Naive B cell (primary cell): Measurements from ENCODE around the gene SIMC1. TPM values are rescaled to one million over a fixed set of nuclear protein-coding genes. Genes with fewer than 3 reads are reported as not detected.
"Not testable (repeated sequence)": the region's sequence is repeated elsewhere in the genome, so short reads cannot be mapped to it uniquely, and the experiment has no call there.

Experiments
- ATAC-seq, 2 donors: fragments of 150-1000 bp; cut with Tn5 transposase; 2 replicates each; pipeline ENCODE4 v1.10.0; 2021; ENCODE audit warnings: low read depth in 2 of 2, mild to moderate bottlenecking in 2 of 2, moderate library complexity in 2 of 2
- DNase-seq: peaks from one replicate; pipeline ENCODE4 v3.0.0; 2022
- H3K27ac Mint-ChIP-seq, 6 donors: one replicate each; pipeline ENCODE4 v1.8.0; 2020 to 2022; ENCODE audit warnings: mild to moderate bottlenecking in 6 of 6, mixed read lengths in 6 of 6, moderate library complexity in 5 of 6, inconsistent platforms in 2 of 6
- H3K27me3 Mint-ChIP-seq, 3 donors: one replicate each; pipeline ENCODE4 v1.8.0; 2021 to 2022; ENCODE audit warnings: mixed read lengths in 3 of 3, mild to moderate bottlenecking in 1 of 3
- H3K36me3 Mint-ChIP-seq, 2 donors: one replicate each; pipeline ENCODE4 v1.8.0; 2020 to 2022; ENCODE audit warnings: mixed read lengths in 2 of 2, inconsistent platforms in 1 of 2, mild to moderate bottlenecking in 1 of 2
- H3K4me1 Mint-ChIP-seq, 3 donors: one replicate each; pipeline ENCODE4 v1.8.0; 2020 to 2022; ENCODE audit warnings: mixed read lengths in 3 of 3, inconsistent platforms in 1 of 3, mild to moderate bottlenecking in 1 of 3, moderate library complexity in 1 of 3
- H3K4me3 Mint-ChIP-seq, 8 donors: one replicate each; pipeline ENCODE4 v1.8.0; 2020 to 2022; ENCODE audit warnings: mild to moderate bottlenecking in 8 of 8, mixed read lengths in 8 of 8, moderate library complexity in 8 of 8, inconsistent platforms in 2 of 8
- H3K9me3 Mint-ChIP-seq, 7 donors: one replicate each; pipeline ENCODE4 v1.8.0; 2020 to 2022; ENCODE audit warnings: mixed read lengths in 7 of 7, mild to moderate bottlenecking in 5 of 7, inconsistent platforms in 2 of 7, moderate library complexity in 1 of 7
- polyA plus RNA-seq, 6 donors: library from polyadenylated mRNA; unstranded; fragments of 300-500 nt; fragmentation: Illumina TruSeq; gene quantifications; one replicate each; pipeline ENCODE4 v1.2.3, GENCODE V29; 2021; ENCODE audit warnings: low read depth in 6 of 6

Gene SIMC1
- polyA plus RNA-seq, 6 donors from 2014 or later = 0.43 to 28.1 (median 13.6) TPM

GRCh38 chr5:176233253-176233652 lies 5.0 kb upstream of the SIMC1 start:
- not testable (repeated sequence) for H3K27me3 Mint-ChIP-seq, H3K27ac Mint-ChIP-seq, DNase-seq, ATAC-seq, H3K36me3 Mint-ChIP-seq, H3K9me3 Mint-ChIP-seq, H3K4me3 Mint-ChIP-seq
- H3K4me1 Mint-ChIP-seq = peaks cover 5 to 14% (median 11%) of the 10 kb centered on the region in 3 donors

GRCh38 chr5:176235155-176235554 lies 3.1 kb upstream of the SIMC1 start:
- peak; percentile 59 for DNase-seq
- not testable (repeated sequence) for H3K27me3 Mint-ChIP-seq, H3K9me3 Mint-ChIP-seq, H3K36me3 Mint-ChIP-seq
- ATAC-seq = peak; percentile 22 to 27
- Mint-ChIP-seq H3K27ac (peak overlapping the region in 5 of 6 donors; percentile 49 to 91 (median 75)), H3K4me1 (peaks cover 5 to 14% (median 11%) of the 10 kb centered on the region in 3 donors), H3K4me3 (peak overlapping the region in 3 of 8 donors; percentile 7 to 70 (median 8))

- DNase-seq, H3K27me3 Mint-ChIP-seq, H3K36me3 Mint-ChIP-seq, H3K4me3 Mint-ChIP-seq, H3K9me3 Mint-ChIP-seq, H3K27ac Mint-ChIP-seq: not testable (repeated sequence)
- ATAC-seq = peak; percentile 5 to 10
- H3K4me1 Mint-ChIP-seq = peaks cover 6 to 21% (median 8%) of the 10 kb centered on the region in 3 donors
Observed at GRCh38 chr5:176238645-176239283, 540 bp downstream of the SIMC1 start.

- not testable (repeated sequence) for H3K27ac Mint-ChIP-seq, H3K9me3 Mint-ChIP-seq, H3K36me3 Mint-ChIP-seq, ATAC-seq, DNase-seq, H3K27me3 Mint-ChIP-seq, H3K4me3 Mint-ChIP-seq
- peaks cover 8 to 23% (median 10%) of the 10 kb centered on the region in 3 donors for H3K4me1 Mint-ChIP-seq
Observed at GRCh38 chr5:176239304-176239703, 1.1 kb downstream of the SIMC1 start.

- H3K4me3 Mint-ChIP-seq = not testable (repeated sequence)
Observed at GRCh38 chr5:176244318-176244717, 6.1 kb downstream of the SIMC1 start.

GRCh38 chr5:176245074-176245473 lies 6.8 kb downstream of the SIMC1 start:
- not testable (repeated sequence) for ATAC-seq, H3K36me3 Mint-ChIP-seq, DNase-seq, H3K27me3 Mint-ChIP-seq, H3K27ac Mint-ChIP-seq, H3K9me3 Mint-ChIP-seq, H3K4me3 Mint-ChIP-seq
- peaks cover 13 to 15% (median 13%) of the 10 kb centered on the region in 3 donors for H3K4me1 Mint-ChIP-seq

More at GRCh38 chr5:176244318-176244717, 6.1 kb downstream of the SIMC1 start:
- H3K9me3 Mint-ChIP-seq, ATAC-seq, H3K27me3 Mint-ChIP-seq, H3K27ac Mint-ChIP-seq, DNase-seq, H3K36me3 Mint-ChIP-seq: not testable (repeated sequence)
- H3K4me1 Mint-ChIP-seq = peaks cover 13% of the 10 kb centered on the region in 3 donors

GRCh38 chr5:176245489-176245888 lies 7.3 kb downstream of the SIMC1 start:
- not testable (repeated sequence) for H3K4me3 Mint-ChIP-seq, DNase-seq, H3K27me3 Mint-ChIP-seq, H3K36me3 Mint-ChIP-seq, H3K9me3 Mint-ChIP-seq, H3K27ac Mint-ChIP-seq, ATAC-seq
- peaks cover 12 to 14% (median 13%) of the 10 kb centered on the region in 3 donors for H3K4me1 Mint-ChIP-seq

- H3K9me3 Mint-ChIP-seq, H3K27ac Mint-ChIP-seq, DNase-seq, ATAC-seq, H3K27me3 Mint-ChIP-seq, H3K36me3 Mint-ChIP-seq: not testable (repeated sequence)
- H3K4me3 Mint-ChIP-seq = peak overlapping the region in 1 of 8 donors; percentile 42
- peaks cover 11 to 13% (median 11%) of the 10 kb centered on the region in 3 donors for H3K4me1 Mint-ChIP-seq
Observed at GRCh38 chr5:176250691-176251090, 12.5 kb downstream of the SIMC1 start.

GRCh38 chr5:176252171-176252570 lies 13.9 kb downstream of the SIMC1 start:
- not testable (repeated sequence) for H3K27me3 Mint-ChIP-seq, H3K36me3 Mint-ChIP-seq, DNase-seq, H3K4me3 Mint-ChIP-seq, H3K27ac Mint-ChIP-seq, H3K9me3 Mint-ChIP-seq, ATAC-seq
- peaks cover 11 to 13% (median 11%) of the 10 kb centered on the region in 3 donors for H3K4me1 Mint-ChIP-seq

GRCh38 chr5:176253370-176254065 lies 15.3 kb downstream of the SIMC1 start:
- H3K4me3 Mint-ChIP-seq, H3K9me3 Mint-ChIP-seq, H3K36me3 Mint-ChIP-seq, DNase-seq, H3K27me3 Mint-ChIP-seq, ATAC-seq, H3K27ac Mint-ChIP-seq, H3K4me1 Mint-ChIP-seq: not testable (repeated sequence)

GRCh38 chr5:176254066-176254393 lies 15.8 kb downstream of the SIMC1 start:
- not testable (repeated sequence) for H3K9me3 Mint-ChIP-seq, H3K27ac Mint-ChIP-seq, ATAC-seq, DNase-seq, H3K4me3 Mint-ChIP-seq, H3K27me3 Mint-ChIP-seq, H3K4me1 Mint-ChIP-seq, H3K36me3 Mint-ChIP-seq

GRCh38 chr5:176257871-176258505 lies 19.8 kb downstream of the SIMC1 start:
- DNase-seq, H3K9me3 Mint-ChIP-seq, H3K27me3 Mint-ChIP-seq, H3K4me1 Mint-ChIP-seq, H3K27ac Mint-ChIP-seq, H3K4me3 Mint-ChIP-seq, ATAC-seq, H3K36me3 Mint-ChIP-seq: not testable (repeated sequence)

- ATAC-seq, H3K4me3 Mint-ChIP-seq, H3K9me3 Mint-ChIP-seq, H3K27ac Mint-ChIP-seq, H3K4me1 Mint-ChIP-seq, H3K36me3 Mint-ChIP-seq, DNase-seq, H3K27me3 Mint-ChIP-seq: not testable (repeated sequence)
Observed at GRCh38 chr5:176260682-176261081, 22.5 kb downstream of the SIMC1 start.

GRCh38 chr5:176266448-176266847 lies 28.2 kb downstream of the SIMC1 start:
- DNase-seq, H3K4me1 Mint-ChIP-seq, H3K9me3 Mint-ChIP-seq, H3K36me3 Mint-ChIP-seq, H3K27me3 Mint-ChIP-seq, H3K4me3 Mint-ChIP-seq, H3K27ac Mint-ChIP-seq, ATAC-seq: not testable (repeated sequence)
